ENCODE data around the gene NOP16.
"Not testable (repeated sequence)": the region's sequence is repeated elsewhere in the genome, so short reads cannot be mapped to it uniquely, and the experiment has no call there.

Gene NOP16

GRCh38 chr5:176414704-176415103 is 26.3 kb upstream of the NOP16 start:
- peak overlapping the region; percentile 50 for H3K27ac Mint-ChIP-seq
- H3K36me3 Mint-ChIP-seq, result peaks cover 15% of the 10 kb centered on the region
- no peaks in the 10 kb centered on the region for H3K9me3 Mint-ChIP-seq
- no peak overlapping the region for H3K4me3 Mint-ChIP-seq
- H3K4me1 Mint-ChIP-seq, result peaks cover 50% of the 10 kb centered on the region
- no peak for ATAC-seq
- H3K27me3 Mint-ChIP-seq, result no peaks in the 10 kb centered on the region

GRCh38 chr5:176413709-176414191 is 25.4 kb upstream of the NOP16 start:
- Mint-ChIP-seq H3K36me3 (peaks cover 18% of the 10 kb centered on the region), H3K27me3 (no peaks in the 10 kb centered on the region), H3K4me1 (peaks cover 50% of the 10 kb centered on the region), H3K9me3 (no peaks in the 10 kb centered on the region), H3K27ac (no peak overlapping the region), H3K4me3 (no peak overlapping the region)
- no peak for ATAC-seq

- no peaks in the 10 kb centered on the region for H3K27me3 Mint-ChIP-seq
- no peak for ATAC-seq
- peaks cover 50% of the 10 kb centered on the region for H3K4me1 Mint-ChIP-seq
Measured at GRCh38 chr5:176413255-176413565, 24.8 kb upstream of the NOP16 start.

GRCh38 chr5:176412517-176413254 is 24.3 kb upstream of the NOP16 start:
- no peak overlapping the region for H3K27ac Mint-ChIP-seq

More at GRCh38 chr5:176413255-176413565, 24.8 kb upstream of the NOP16 start:
- Mint-ChIP-seq H3K4me3 (no peak overlapping the region), H3K9me3 (no peaks in the 10 kb centered on the region), H3K36me3 (peaks cover 18% of the 10 kb centered on the region), H3K27ac (no peak overlapping the region)

GRCh38 chr5:176410486-176411180 is 22.2 kb upstream of the NOP16 start:
- Mint-ChIP-seq H3K27ac (no peak overlapping the region), H3K9me3 (no peaks in the 10 kb centered on the region), H3K4me3 (no peak overlapping the region), H3K27me3 (no peaks in the 10 kb centered on the region), H3K36me3 (peaks cover 25% of the 10 kb centered on the region), H3K4me1 (peaks cover 43% of the 10 kb centered on the region)
- no peak for ATAC-seq

More at GRCh38 chr5:176412517-176413254, 24.3 kb upstream of the NOP16 start:
- no peaks in the 10 kb centered on the region for H3K27me3 Mint-ChIP-seq
- peaks cover 50% of the 10 kb centered on the region for H3K4me1 Mint-ChIP-seq
- peaks cover 18% of the 10 kb centered on the region for H3K36me3 Mint-ChIP-seq
- no peak overlapping the region for H3K4me3 Mint-ChIP-seq
- no peak for ATAC-seq
- no peaks in the 10 kb centered on the region for H3K9me3 Mint-ChIP-seq

- no peak overlapping the region for H3K27ac Mint-ChIP-seq
- no peaks in the 10 kb centered on the region for H3K9me3 Mint-ChIP-seq
- H3K27me3 Mint-ChIP-seq, result no peaks in the 10 kb centered on the region
- no peak overlapping the region for H3K4me3 Mint-ChIP-seq
- H3K4me1 Mint-ChIP-seq, result peaks cover 34% of the 10 kb centered on the region
- H3K36me3 Mint-ChIP-seq, result peaks cover 25% of the 10 kb centered on the region
- no peak for ATAC-seq
Measured at GRCh38 chr5:176409765-176410164, 21.4 kb upstream of the NOP16 start.

GRCh38 chr5:176408590-176408989 is 20.2 kb upstream of the NOP16 start:
- no peak overlapping the region for H3K4me3 Mint-ChIP-seq
- H3K27me3 Mint-ChIP-seq, result no peaks in the 10 kb centered on the region
- no peaks in the 10 kb centered on the region for H3K9me3 Mint-ChIP-seq
- peaks cover 22% of the 10 kb centered on the region for H3K4me1 Mint-ChIP-seq
- ATAC-seq, result no peak
- no peak overlapping the region for H3K27ac Mint-ChIP-seq
- H3K36me3 Mint-ChIP-seq, result peaks cover 25% of the 10 kb centered on the region

- not testable (repeated sequence) for ATAC-seq, H3K9me3 Mint-ChIP-seq, H3K27ac Mint-ChIP-seq, H3K4me3 Mint-ChIP-seq, H3K27me3 Mint-ChIP-seq
- Mint-ChIP-seq H3K36me3 (peaks cover 25% of the 10 kb centered on the region), H3K4me1 (peaks cover 21% of the 10 kb centered on the region)
Measured at GRCh38 chr5:176408252-176408573, 19.8 kb upstream of the NOP16 start.

GRCh38 chr5:176407456-176408251 is 19.3 kb upstream of the NOP16 start:
- peaks cover 16% of the 10 kb centered on the region for H3K4me1 Mint-ChIP-seq
- no peaks in the 10 kb centered on the region for H3K9me3 Mint-ChIP-seq
- H3K27ac Mint-ChIP-seq, result no peak overlapping the region
- ATAC-seq, result no peak
- H3K4me3 Mint-ChIP-seq, result no peak overlapping the region
- H3K27me3 Mint-ChIP-seq, result no peaks in the 10 kb centered on the region
- H3K36me3 Mint-ChIP-seq, result peaks cover 25% of the 10 kb centered on the region

GRCh38 chr5:176406436-176407052 is 18.1 kb upstream of the NOP16 start:
- Mint-ChIP-seq H3K36me3 (peaks cover 25% of the 10 kb centered on the region), H3K9me3 (no peaks in the 10 kb centered on the region), H3K27ac (no peak overlapping the region), H3K27me3 (no peaks in the 10 kb centered on the region), H3K4me3 (no peak overlapping the region), H3K4me1 (peaks cover 8% of the 10 kb centered on the region)
- no peak for ATAC-seq

GRCh38 chr5:176405656-176406435 is 17.4 kb upstream of the NOP16 start:
- ATAC-seq, result no peak
- Mint-ChIP-seq H3K27ac (no peak overlapping the region), H3K9me3 (no peaks in the 10 kb centered on the region), H3K27me3 (no peaks in the 10 kb centered on the region), H3K4me1 (peaks cover under 1% of the 10 kb centered on the region), H3K36me3 (peaks cover 19% of the 10 kb centered on the region), H3K4me3 (no peak overlapping the region)

GRCh38 chr5:176401281-176402205 is 13.1 kb upstream of the NOP16 start:
- ATAC-seq, result no peak
- Mint-ChIP-seq H3K4me3 (no peak overlapping the region), H3K27ac (no peak overlapping the region), H3K4me1 (no peaks in the 10 kb centered on the region), H3K27me3 (no peaks in the 10 kb centered on the region), H3K36me3 (peaks cover 23% of the 10 kb centered on the region), H3K9me3 (no peaks in the 10 kb centered on the region)

GRCh38 chr5:176400382-176401156 is 12.2 kb upstream of the NOP16 start:
- Mint-ChIP-seq H3K36me3 (peaks cover 15% of the 10 kb centered on the region), H3K9me3 (no peaks in the 10 kb centered on the region), H3K27me3 (no peaks in the 10 kb centered on the region), H3K4me1 (no peaks in the 10 kb centered on the region), H3K4me3 (no peak overlapping the region), H3K27ac (no peak overlapping the region)
- no peak for ATAC-seq

Data from stimulated activated memory B cell treated with anti-CD40 and anti-IgM and Interleukin-4, amounts not matched to agents 10 μg/mL and 1 μg/mL and 100 μg/mL, for 72 hours (primary cell).